ENCODE data around the gene CADM2.

Gene CADM2

GRCh38 chr3:84968701-84969235 is 10.0 kb downstream of the CADM2 start:
- no peaks in the 10 kb centered on the region for H3K27me3 Mint-ChIP-seq
- no peak overlapping the region for H3K27ac Mint-ChIP-seq
- no peaks in the 10 kb centered on the region for H3K9me3 Mint-ChIP-seq
- H3K36me3 Mint-ChIP-seq, result no peaks in the 10 kb centered on the region
- H3K4me3 Mint-ChIP-seq, result no peak overlapping the region
- no peaks in the 10 kb centered on the region for H3K4me1 Mint-ChIP-seq
- no peak for DNase-seq
- CTCF ChIA-PET, result no interaction called here

GRCh38 chr3:84974347-84974746 is 15.6 kb downstream of the CADM2 start:
- no peak for DNase-seq
- no peaks in the 10 kb centered on the region for H3K27me3 Mint-ChIP-seq
- CTCF ChIA-PET, result no interaction called here
- no peak overlapping the region for H3K27ac Mint-ChIP-seq
- H3K4me3 Mint-ChIP-seq, result no peak overlapping the region
- no peaks in the 10 kb centered on the region for H3K36me3 Mint-ChIP-seq
- no peaks in the 10 kb centered on the region for H3K9me3 Mint-ChIP-seq
- no peaks in the 10 kb centered on the region for H3K4me1 Mint-ChIP-seq

GRCh38 chr3:84977021-84977420 is 18.2 kb downstream of the CADM2 start:
- no peak overlapping the region for H3K4me3 Mint-ChIP-seq
- no peak for DNase-seq
- CTCF ChIA-PET, result no interaction called here
- no peaks in the 10 kb centered on the region for H3K27me3 Mint-ChIP-seq
- H3K27ac Mint-ChIP-seq, result no peak overlapping the region
- H3K9me3 Mint-ChIP-seq, result no peaks in the 10 kb centered on the region
- no peaks in the 10 kb centered on the region for H3K4me1 Mint-ChIP-seq
- H3K36me3 Mint-ChIP-seq, result no peaks in the 10 kb centered on the region

GRCh38 chr3:84978843-84979242 is 20.1 kb downstream of the CADM2 start:
- Mint-ChIP-seq H3K36me3 (no peaks in the 10 kb centered on the region), H3K9me3 (no peaks in the 10 kb centered on the region), H3K4me1 (no peaks in the 10 kb centered on the region), H3K4me3 (no peak overlapping the region), H3K27me3 (no peaks in the 10 kb centered on the region), H3K27ac (no peak overlapping the region)
- CTCF ChIA-PET, result no interaction called here
- DNase-seq, result no peak

GRCh38 chr3:84980011-84980410 is 21.2 kb downstream of the CADM2 start:
- Mint-ChIP-seq H3K36me3 (no peaks in the 10 kb centered on the region), H3K27me3 (no peaks in the 10 kb centered on the region), H3K4me3 (no peak overlapping the region), H3K4me1 (no peaks in the 10 kb centered on the region), H3K9me3 (no peaks in the 10 kb centered on the region), H3K27ac (no peak overlapping the region)
- no peak for DNase-seq
- CTCF ChIA-PET, result no interaction called here

- CTCF ChIA-PET, result no interaction called here
- no peaks in the 10 kb centered on the region for H3K27me3 Mint-ChIP-seq
- H3K9me3 Mint-ChIP-seq, result no peaks in the 10 kb centered on the region
Measured at GRCh38 chr3:84980456-84980855, 21.7 kb downstream of the CADM2 start.

GRCh38 chr3:84983490-84983889 is 24.7 kb downstream of the CADM2 start:
- H3K4me3 Mint-ChIP-seq, result no peak overlapping the region
- CTCF ChIA-PET, result no interaction called here
- H3K36me3 Mint-ChIP-seq, result no peaks in the 10 kb centered on the region
- no peaks in the 10 kb centered on the region for H3K9me3 Mint-ChIP-seq
- no peak overlapping the region for H3K27ac Mint-ChIP-seq
- no peaks in the 10 kb centered on the region for H3K4me1 Mint-ChIP-seq
- H3K27me3 Mint-ChIP-seq, result no peaks in the 10 kb centered on the region
- DNase-seq, result no peak

More at GRCh38 chr3:84980456-84980855, 21.7 kb downstream of the CADM2 start:
- Mint-ChIP-seq H3K4me3 (no peak overlapping the region), H3K27ac (no peak overlapping the region), H3K4me1 (no peaks in the 10 kb centered on the region), H3K36me3 (no peaks in the 10 kb centered on the region)
- no peak for DNase-seq

GRCh38 chr3:84984429-84984828 is 25.6 kb downstream of the CADM2 start:
- H3K27ac Mint-ChIP-seq, result no peak overlapping the region
- CTCF ChIA-PET, result no interaction called here
- no peaks in the 10 kb centered on the region for H3K27me3 Mint-ChIP-seq
- no peaks in the 10 kb centered on the region for H3K36me3 Mint-ChIP-seq
- H3K9me3 Mint-ChIP-seq, result no peaks in the 10 kb centered on the region
- no peak for DNase-seq
- H3K4me1 Mint-ChIP-seq, result no peaks in the 10 kb centered on the region
- no peak overlapping the region for H3K4me3 Mint-ChIP-seq

- no peak overlapping the region for H3K4me3 Mint-ChIP-seq
- no peaks in the 10 kb centered on the region for H3K4me1 Mint-ChIP-seq
- no peaks in the 10 kb centered on the region for H3K27me3 Mint-ChIP-seq
- DNase-seq, result no peak
- no peaks in the 10 kb centered on the region for H3K9me3 Mint-ChIP-seq
- no peaks in the 10 kb centered on the region for H3K36me3 Mint-ChIP-seq
- CTCF ChIA-PET, result no interaction called here
- H3K27ac Mint-ChIP-seq, result no peak overlapping the region
Measured at GRCh38 chr3:84985795-84986194, 27.0 kb downstream of the CADM2 start.

GRCh38 chr3:84987706-84988504 is 29.1 kb downstream of the CADM2 start:
- Mint-ChIP-seq H3K27ac (no peak overlapping the region), H3K36me3 (no peaks in the 10 kb centered on the region), H3K4me3 (no peak overlapping the region), H3K9me3 (no peaks in the 10 kb centered on the region), H3K4me1 (no peaks in the 10 kb centered on the region), H3K27me3 (no peaks in the 10 kb centered on the region)
- CTCF ChIA-PET, result no interaction called here
- DNase-seq, result no peak

GRCh38 chr3:84989102-84989501 is 30.3 kb downstream of the CADM2 start:
- CTCF ChIA-PET, result no interaction called here

GRCh38 chr3:84991422-84991900 is 32.7 kb downstream of the CADM2 start:
- no peaks in the 10 kb centered on the region for H3K9me3 Mint-ChIP-seq
- DNase-seq, result no peak
- CTCF ChIA-PET, result no interaction called here
- H3K36me3 Mint-ChIP-seq, result no peaks in the 10 kb centered on the region
- no peak overlapping the region for H3K27ac Mint-ChIP-seq
- H3K27me3 Mint-ChIP-seq, result no peaks in the 10 kb centered on the region
- H3K4me3 Mint-ChIP-seq, result no peak overlapping the region
- H3K4me1 Mint-ChIP-seq, result no peaks in the 10 kb centered on the region

More at GRCh38 chr3:84989102-84989501, 30.3 kb downstream of the CADM2 start:
- H3K4me3 Mint-ChIP-seq, result no peak overlapping the region
- H3K36me3 Mint-ChIP-seq, result no peaks in the 10 kb centered on the region
- H3K27ac Mint-ChIP-seq, result no peak overlapping the region
- no peaks in the 10 kb centered on the region for H3K27me3 Mint-ChIP-seq
- H3K9me3 Mint-ChIP-seq, result no peaks in the 10 kb centered on the region
- no peaks in the 10 kb centered on the region for H3K4me1 Mint-ChIP-seq
- no peak for DNase-seq

GRCh38 chr3:84993956-84994355 is 35.2 kb downstream of the CADM2 start:
- no peaks in the 10 kb centered on the region for H3K27me3 Mint-ChIP-seq
- H3K4me1 Mint-ChIP-seq, result no peaks in the 10 kb centered on the region
- no peaks in the 10 kb centered on the region for H3K36me3 Mint-ChIP-seq
- H3K4me3 Mint-ChIP-seq, result no peak overlapping the region
- CTCF ChIA-PET, result no interaction called here
- H3K9me3 Mint-ChIP-seq, result no peaks in the 10 kb centered on the region
- no peak overlapping the region for H3K27ac Mint-ChIP-seq
- DNase-seq, result no peak

GRCh38 chr3:84998545-84998944 is 39.8 kb downstream of the CADM2 start:
- Mint-ChIP-seq H3K36me3 (no peaks in the 10 kb centered on the region), H3K27ac (no peak overlapping the region), H3K27me3 (no peaks in the 10 kb centered on the region), H3K9me3 (no peaks in the 10 kb centered on the region), H3K4me1 (no peaks in the 10 kb centered on the region), H3K4me3 (no peak overlapping the region)
- CTCF ChIA-PET, result no interaction called here
- no peak for DNase-seq

- no peaks in the 10 kb centered on the region for H3K9me3 Mint-ChIP-seq
- DNase-seq, result no peak
- H3K27me3 Mint-ChIP-seq, result no peaks in the 10 kb centered on the region
- no peak overlapping the region for H3K4me3 Mint-ChIP-seq
- CTCF ChIA-PET, result no interaction called here
- no peaks in the 10 kb centered on the region for H3K36me3 Mint-ChIP-seq
- H3K27ac Mint-ChIP-seq, result no peak overlapping the region
- no peaks in the 10 kb centered on the region for H3K4me1 Mint-ChIP-seq
Measured at GRCh38 chr3:85003479-85003878, 44.7 kb downstream of the CADM2 start.

Data from activated naive CD4-positive, alpha-beta T cell treated with anti-CD3 and anti-CD28 coated beads, Interleukin-2, amount 10 ng/mL, durations not matched to agents 7 days and 5 days (primary cell).